GM12874 (cell line): ENCODE data around the gene OSBPL8.

Experiments used
- CTCF ChIP-seq: IDR thresholded peaks from 2 replicates; pipeline ENCODE4 v1.5.1; 2011; ENCODE audit warnings: low read depth, mild to moderate bottlenecking, control low read depth, low read length, moderate library complexity; ENCODE audit not compliant: insufficient read depth

OSBPL8 gene

GRCh38 chr12:76391461-76391860 lies 168.1 kb downstream of the OSBPL8 start:
- TF ChIP-seq CTCF = no peak

GRCh38 chr12:76387614-76388013 lies 172.0 kb downstream of the OSBPL8 start:
- TF ChIP-seq CTCF = no peak

GRCh38 chr12:76384560-76384959 lies 175.0 kb downstream of the OSBPL8 start:
- no peak for TF ChIP-seq CTCF

- TF ChIP-seq CTCF = no peak
These were observed 175.6 kb downstream of the OSBPL8 start for GRCh38 chr12:76383988-76384387.

GRCh38 chr12:76379261-76379660 lies 180.3 kb downstream of the OSBPL8 start:
- TF ChIP-seq CTCF = no peak

GRCh38 chr12:76375939-76376338 lies 183.6 kb downstream of the OSBPL8 start:
- TF ChIP-seq CTCF = no peak

GRCh38 chr12:76375470-76375869 lies 184.1 kb downstream of the OSBPL8 start:
- no peak for TF ChIP-seq CTCF
